Measurements from ENCODE around the gene SOX6. TPM values are rescaled to one million over a fixed set of nuclear protein-coding genes. Genes with fewer than 3 reads are reported as not detected.

SOX6 gene
- polyA plus RNA-seq, 1 donor from 2014 or later, result 2.2 TPM

GRCh38 chr11:16081382-16082094 is 274.8 kb downstream of the SOX6 start:
- Histone ChIP-seq H3K79me2 (replicated peaks; ENCODE audit: insufficient read depth, low read length) (no peaks in the 10 kb centered on the region), H3K9me2 (ENCODE audit: insufficient read depth, low read length) (no peaks in the 10 kb centered on the region), H3K27me3 (ENCODE audit: insufficient read depth, low read depth, low read length) (no peaks in the 10 kb centered on the region), H3K27ac (ENCODE audit: low read length) (no peak overlapping the region), H3K9ac (ENCODE audit: low read length) (no peak overlapping the region), H4K20me1 (ENCODE audit: insufficient read depth) (no peaks in the 10 kb centered on the region), H3K9me3 (ENCODE audit: low read length) (no peaks in the 10 kb centered on the region), H3K4me2 (ENCODE audit: low read length) (no peak overlapping the region), H3K4me3 (ENCODE audit: low read length) (no peak overlapping the region), H2AFZ (ENCODE audit: low read depth, low read length) (no peak overlapping the region), H3K36me3 (ENCODE audit: insufficient read depth, low read length) (no peaks in the 10 kb centered on the region), H3F3A (ENCODE audit: insufficient read depth, low read length, poor library complexity, severe bottlenecking) (peaks cover 5% of the 10 kb centered on the region)
- TF ChIP-seq SMC3 (conservative IDR thresholded peaks at IDR 0.05; ENCODE audit: poor library complexity), result no peak
- no peak for TF ChIP-seq REST (IDR thresholded peaks at IDR 0.05; ENCODE audit: borderline replicate concordance)
- no peak for TF ChIP-seq POLR2AphosphoS5 (IDR thresholded peaks at IDR 0.05)
- no peak for TF ChIP-seq TAF1 (IDR thresholded peaks at IDR 0.05; ENCODE audit: low read depth)
- no peak for TF ChIP-seq EP300 (conservative IDR thresholded peaks at IDR 0.05; ENCODE audit: poor library complexity, severe bottlenecking)
- TF ChIP-seq, protein P1, sequence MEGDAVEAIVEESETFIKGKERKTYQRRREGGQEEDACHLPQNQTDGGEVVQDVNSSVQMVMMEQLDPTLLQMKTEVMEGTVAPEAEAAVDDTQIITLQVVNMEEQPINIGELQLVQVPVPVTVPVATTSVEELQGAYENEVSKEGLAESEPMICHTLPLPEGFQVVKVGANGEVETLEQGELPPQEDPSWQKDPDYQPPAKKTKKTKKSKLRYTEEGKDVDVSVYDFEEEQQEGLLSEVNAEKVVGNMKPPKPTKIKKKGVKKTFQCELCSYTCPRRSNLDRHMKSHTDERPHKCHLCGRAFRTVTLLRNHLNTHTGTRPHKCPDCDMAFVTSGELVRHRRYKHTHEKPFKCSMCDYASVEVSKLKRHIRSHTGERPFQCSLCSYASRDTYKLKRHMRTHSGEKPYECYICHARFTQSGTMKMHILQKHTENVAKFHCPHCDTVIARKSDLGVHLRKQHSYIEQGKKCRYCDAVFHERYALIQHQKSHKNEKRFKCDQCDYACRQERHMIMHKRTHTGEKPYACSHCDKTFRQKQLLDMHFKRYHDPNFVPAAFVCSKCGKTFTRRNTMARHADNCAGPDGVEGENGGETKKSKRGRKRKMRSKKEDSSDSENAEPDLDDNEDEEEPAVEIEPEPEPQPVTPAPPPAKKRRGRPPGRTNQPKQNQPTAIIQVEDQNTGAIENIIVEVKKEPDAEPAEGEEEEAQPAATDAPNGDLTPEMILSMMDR (IDR thresholded peaks at IDR 0.05; ENCODE audit: poor library complexity, severe bottlenecking), result no peak
- TF ChIP-seq EZH2 (IDR thresholded peaks at IDR 0.05; ENCODE audit: borderline replicate concordance, insufficient read depth, low read length, poor library complexity, severe bottlenecking), result no peak
- no peak for TF ChIP-seq RAD21 (conservative IDR thresholded peaks at IDR 0.05)
- TF ChIP-seq MXI1 (conservative IDR thresholded peaks at IDR 0.05; ENCODE audit: poor library complexity, severe bottlenecking), result no peak

DNA sequence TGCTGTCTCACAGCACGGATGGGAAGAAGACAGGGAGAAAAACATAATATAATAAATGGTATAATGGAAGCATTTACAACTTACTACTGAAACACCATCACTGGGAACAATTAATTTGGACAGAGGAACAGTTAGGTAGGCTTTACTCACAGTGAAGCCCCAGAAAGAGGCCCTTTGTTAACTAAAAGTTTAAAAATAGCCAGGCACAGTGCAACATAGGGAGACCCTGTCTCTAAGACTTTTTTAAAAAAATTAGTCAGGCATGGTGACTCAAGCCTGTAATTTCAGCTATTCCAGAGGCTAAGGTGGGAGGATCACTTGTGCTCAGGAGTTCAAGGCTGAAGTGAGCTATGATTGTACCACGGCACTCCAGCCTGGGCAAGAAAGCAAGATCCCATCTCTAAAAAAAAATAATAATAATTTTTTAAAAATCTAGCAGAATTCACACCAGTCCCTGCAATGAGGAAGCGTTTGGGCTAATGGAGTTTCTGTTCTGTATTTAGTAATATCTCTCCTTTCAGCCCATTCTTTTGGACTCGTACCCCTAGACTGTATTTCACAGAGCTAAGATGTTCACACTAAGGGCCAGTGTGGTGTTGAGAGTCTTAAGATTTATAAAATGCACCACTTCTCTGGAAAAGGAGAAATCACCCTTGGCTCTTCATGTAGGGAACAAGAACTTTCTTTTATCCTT is 275.5 kb downstream of the SOX6 start:
- Histone ChIP-seq H3K4me2 (ENCODE audit: low read length) (no peak overlapping the region), H2AFZ (ENCODE audit: low read depth, low read length) (no peak overlapping the region), H3F3A (ENCODE audit: insufficient read depth, low read length, poor library complexity, severe bottlenecking) (peaks cover 5% of the 10 kb centered on the region), H3K79me2 (replicated peaks; ENCODE audit: insufficient read depth, low read length) (no peaks in the 10 kb centered on the region), H4K20me1 (ENCODE audit: insufficient read depth) (no peaks in the 10 kb centered on the region), H3K36me3 (ENCODE audit: insufficient read depth, low read length) (no peaks in the 10 kb centered on the region), H3K9me2 (ENCODE audit: insufficient read depth, low read length) (no peaks in the 10 kb centered on the region), H3K9ac (ENCODE audit: low read length) (no peak overlapping the region), H3K4me3 (ENCODE audit: low read length) (no peak overlapping the region), H3K27ac (ENCODE audit: low read length) (no peak overlapping the region), H3K9me3 (ENCODE audit: low read length) (no peaks in the 10 kb centered on the region), H3K27me3 (ENCODE audit: insufficient read depth, low read depth, low read length) (no peaks in the 10 kb centered on the region)
- TF ChIP-seq EP300 (conservative IDR thresholded peaks at IDR 0.05; ENCODE audit: poor library complexity, severe bottlenecking), result peak; percentile 24
- TF ChIP-seq RAD21 (conservative IDR thresholded peaks at IDR 0.05), result no peak
